Testis (tissue), 3 donors: ENCODE measurements around the gene COPA. TPM values are rescaled to one million over a fixed set of nuclear protein-coding genes. Genes with fewer than 3 reads are reported as not detected.

ENCODE experiments used
- DNase-seq: peaks from one replicate; pipeline ENCODE4 v3.0.0-alpha.2; 2019
- H3K27ac ChIP-seq, 2 donors: fragments of 200-600 bp; sonication (generic); one replicate each; pipeline ENCODE4 v1.5.1; 2019
- H3K27me3 ChIP-seq: fragments of 200-600 bp; sonication (generic); one replicate; pipeline ENCODE4 v1.5.1; 2019
- H3K36me3 ChIP-seq: fragments of 200-600 bp; sonication (generic); one replicate; pipeline ENCODE4 v1.5.1; 2017; ENCODE audit warnings: low read depth; ENCODE audit errors: missing control alignments
- H3K4me1 ChIP-seq: fragments of 200-600 bp; sonication (generic); one replicate; pipeline ENCODE4 v1.5.1; 2019
- H3K4me3 ChIP-seq, 2 donors: fragments of 200-600 bp; sonication (generic); one replicate each; pipeline ENCODE4 v1.5.1; 2017 to 2019
- H3K9me3 ChIP-seq: fragments of 200-600 bp; sonication (generic); one replicate; pipeline ENCODE4 v1.5.1; 2017
- POLR2A ChIP-seq: fragments of 450-650 bp; IDR thresholded peaks from one replicate; pipeline ENCODE4 v1.6.1; 2017; ENCODE audit warnings: antibody characterized with exemption, mild to moderate bottlenecking, moderate library complexity
- WGBS, 2 donors: methylation state at CpG; one replicate each; pipeline ENCODE4 v1.1.5; 2018; 5-methylcytosine and 5-hydroxymethylcytosine counted together
- intact Hi-C: fragments of 100-400 bp; cut with DNase I; formaldehyde crosslinking; loops from one replicate; pipeline ENCODE4 v1.15.1; 2023; ENCODE audit warnings: low total_unique reads
- polyA plus RNA-seq: library from polyadenylated mRNA; stranded (reverse); fragments of 350-450 nt; fragmentation: Illumina TruSeq; extraction: RNeasy Lipid Tissue Mini Kit (QIAGEN cat#74804); gene quantifications from one replicate; pipeline ENCODE4 v1.2.3, GENCODE V29; 2014; ENCODE audit warnings: low read depth, low replicate concordance; ENCODE audit not compliant: insufficient read depth
- total RNA-seq, 2 donors: library from RNA; depleted of rRNA; stranded (reverse); fragments of >200 nt; gene quantifications; one replicate each; pipeline ENCODE4 v1.2.3, GENCODE V29; 2016
- TF ChIP-seq, protein P1 (sequence below), 3 experiments: fragments of 450-650 bp in 2 of 3; fragments of 200-600 bp in 1 of 3; sonication (generic) in 1 of 3; IDR thresholded peaks; one replicate each; pipeline ENCODE4 v1.5.1; 2016 to 2019; ENCODE audit warnings: antibody characterized with exemption in 3 of 3, mild to moderate bottlenecking in 2 of 3, moderate library complexity in 1 of 3

Gene COPA
- total and polyA plus RNA-seq, 3 donors from 2014 or later = 88.9 to 123 (median 114) TPM

DNA sequence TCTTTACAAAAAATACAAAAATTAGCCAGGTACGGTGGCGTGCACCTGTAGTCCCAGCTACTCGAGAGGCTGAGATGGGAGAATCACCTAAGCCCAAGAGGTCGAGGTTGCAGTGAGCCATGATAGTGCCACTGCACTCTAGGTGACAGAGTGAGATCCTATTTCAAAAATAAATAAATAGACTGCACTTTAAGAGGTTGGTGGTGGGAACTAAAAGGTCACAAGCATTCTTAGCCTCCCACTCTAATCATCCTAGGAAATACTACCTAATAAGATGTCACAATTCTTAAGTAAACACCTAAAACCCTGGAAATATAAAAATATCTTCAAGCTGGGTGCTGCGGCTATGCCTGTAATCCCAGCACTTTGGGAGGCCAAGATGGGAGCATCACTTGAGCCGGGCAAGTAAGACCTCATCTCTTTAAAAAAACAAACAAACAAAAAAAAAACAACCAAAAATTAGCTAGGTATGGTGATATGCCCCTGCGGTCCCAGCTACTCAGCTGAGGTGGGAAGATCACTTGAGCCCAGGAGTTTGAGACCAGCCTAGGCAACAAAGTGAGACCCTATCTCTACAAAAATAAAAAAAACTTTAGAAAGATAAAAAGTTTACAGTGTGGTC, 84.8 kb downstream of the COPA start:
- WGBS, 2 donors = 89 to 95% methylated on average over 7 of the region's 7 CpGs

DNA sequence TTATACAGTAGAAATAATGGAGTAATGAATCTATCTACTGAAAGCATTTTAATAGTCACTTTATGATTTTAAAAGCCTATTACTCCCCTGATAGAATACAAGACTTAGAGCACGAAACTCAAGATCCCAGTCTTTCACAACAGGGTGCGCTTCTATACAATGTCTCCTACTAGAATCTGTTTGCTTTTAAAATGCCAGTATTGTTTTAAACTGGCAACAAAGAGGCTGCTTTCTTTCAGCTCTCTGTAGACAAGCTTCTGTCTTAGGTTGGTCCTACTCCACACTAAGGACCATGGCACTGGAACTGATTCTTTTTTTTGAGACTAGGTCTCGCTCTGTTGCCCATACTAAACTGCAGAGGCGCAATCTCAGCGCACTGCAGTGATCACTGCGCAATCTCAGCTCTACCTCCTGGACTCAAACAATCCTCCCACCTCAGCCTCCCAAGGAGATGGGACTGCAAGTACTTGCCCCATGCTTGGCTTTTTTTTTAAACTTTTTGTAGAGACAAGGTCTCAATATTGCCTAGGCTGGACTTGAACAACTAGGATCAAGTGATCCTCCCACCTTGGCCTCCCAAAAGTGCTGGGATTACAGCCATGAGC, 85.5 kb downstream of the COPA start:
- no peak overlapping the region for H3K27ac ChIP-seq
- 72 to 79% methylated on average over 6 of the region's 6 CpGs for WGBS, 2 donors
- TF ChIP-seq, protein P1, sequence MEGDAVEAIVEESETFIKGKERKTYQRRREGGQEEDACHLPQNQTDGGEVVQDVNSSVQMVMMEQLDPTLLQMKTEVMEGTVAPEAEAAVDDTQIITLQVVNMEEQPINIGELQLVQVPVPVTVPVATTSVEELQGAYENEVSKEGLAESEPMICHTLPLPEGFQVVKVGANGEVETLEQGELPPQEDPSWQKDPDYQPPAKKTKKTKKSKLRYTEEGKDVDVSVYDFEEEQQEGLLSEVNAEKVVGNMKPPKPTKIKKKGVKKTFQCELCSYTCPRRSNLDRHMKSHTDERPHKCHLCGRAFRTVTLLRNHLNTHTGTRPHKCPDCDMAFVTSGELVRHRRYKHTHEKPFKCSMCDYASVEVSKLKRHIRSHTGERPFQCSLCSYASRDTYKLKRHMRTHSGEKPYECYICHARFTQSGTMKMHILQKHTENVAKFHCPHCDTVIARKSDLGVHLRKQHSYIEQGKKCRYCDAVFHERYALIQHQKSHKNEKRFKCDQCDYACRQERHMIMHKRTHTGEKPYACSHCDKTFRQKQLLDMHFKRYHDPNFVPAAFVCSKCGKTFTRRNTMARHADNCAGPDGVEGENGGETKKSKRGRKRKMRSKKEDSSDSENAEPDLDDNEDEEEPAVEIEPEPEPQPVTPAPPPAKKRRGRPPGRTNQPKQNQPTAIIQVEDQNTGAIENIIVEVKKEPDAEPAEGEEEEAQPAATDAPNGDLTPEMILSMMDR (IDR thresholded peaks at IDR 0.05) = no peak
- no peak for TF ChIP-seq POLR2A

More for the DNA sequence above, 84.8 kb downstream of the COPA start:
- no peak overlapping the region for H3K27ac ChIP-seq
- no peaks in the 10 kb centered on the region for H3K27me3 ChIP-seq
- no peak for TF ChIP-seq POLR2A
- TF ChIP-seq, protein P1 (IDR thresholded peaks at IDR 0.05) = no peak
- DNase-seq = no peak
- peaks cover 42% of the 10 kb centered on the region for H3K4me1 ChIP-seq
- intact Hi-C loops = no loop called here
- no peaks in the 10 kb centered on the region for H3K36me3 ChIP-seq
- no peaks in the 10 kb centered on the region for H3K9me3 ChIP-seq
- H3K4me3 ChIP-seq = no peak overlapping the region

DNA sequence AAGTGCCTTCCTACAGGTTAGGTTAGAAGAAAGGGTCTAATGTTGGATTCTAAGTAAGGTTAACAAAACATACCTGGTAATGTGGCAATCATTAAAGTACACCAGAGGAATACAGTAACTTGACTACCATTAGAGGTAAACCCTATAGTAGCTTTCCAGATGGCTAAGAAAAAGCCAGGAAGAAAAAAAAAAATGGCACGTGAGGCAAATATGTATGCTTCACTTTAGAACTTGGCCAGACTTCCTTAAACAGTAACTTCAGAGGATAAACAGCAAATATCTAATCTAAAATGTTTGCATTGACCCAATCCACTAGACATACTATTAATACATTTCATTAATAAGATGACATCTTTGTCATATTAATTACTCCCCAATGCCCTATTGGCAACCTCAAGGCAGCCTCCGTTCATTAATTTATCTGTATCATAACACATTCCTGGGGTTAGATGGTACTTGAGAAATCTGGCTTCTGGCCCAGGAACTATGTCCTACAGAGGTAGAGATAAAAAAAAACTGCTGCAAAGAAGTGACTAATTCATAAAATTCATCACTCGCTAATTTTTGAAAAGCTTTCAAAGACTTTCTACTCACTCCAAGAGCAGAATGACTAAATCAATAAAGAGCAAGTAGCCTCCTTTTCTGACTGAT, 86.5 kb downstream of the COPA start:
- whole genome bisulfite sequencing, 2 donors = 51 to 57% methylated on average over 3 of the region's 3 CpGs
- intact Hi-C loops = no loop called here
- no peak for TF ChIP-seq POLR2A
- TF ChIP-seq, protein P1 (IDR thresholded peaks at IDR 0.05) = no peak
- Histone ChIP-seq H3K36me3 (no peaks in the 10 kb centered on the region), H3K9me3 (no peaks in the 10 kb centered on the region), H3K4me1 (peaks cover 47% of the 10 kb centered on the region), H3K27ac (no peak overlapping the region), H3K4me3 (no peak overlapping the region), H3K27me3 (no peaks in the 10 kb centered on the region)
- DNase-seq = no peak

More for the DNA sequence above, 85.5 kb downstream of the COPA start:
- Histone ChIP-seq H3K9me3 (no peaks in the 10 kb centered on the region), H3K36me3 (no peaks in the 10 kb centered on the region), H3K27me3 (no peaks in the 10 kb centered on the region), H3K4me3 (no peak overlapping the region), H3K4me1 (peaks cover 42% of the 10 kb centered on the region)
- no peak for DNase-seq
- intact Hi-C loops = no loop called here

DNA sequence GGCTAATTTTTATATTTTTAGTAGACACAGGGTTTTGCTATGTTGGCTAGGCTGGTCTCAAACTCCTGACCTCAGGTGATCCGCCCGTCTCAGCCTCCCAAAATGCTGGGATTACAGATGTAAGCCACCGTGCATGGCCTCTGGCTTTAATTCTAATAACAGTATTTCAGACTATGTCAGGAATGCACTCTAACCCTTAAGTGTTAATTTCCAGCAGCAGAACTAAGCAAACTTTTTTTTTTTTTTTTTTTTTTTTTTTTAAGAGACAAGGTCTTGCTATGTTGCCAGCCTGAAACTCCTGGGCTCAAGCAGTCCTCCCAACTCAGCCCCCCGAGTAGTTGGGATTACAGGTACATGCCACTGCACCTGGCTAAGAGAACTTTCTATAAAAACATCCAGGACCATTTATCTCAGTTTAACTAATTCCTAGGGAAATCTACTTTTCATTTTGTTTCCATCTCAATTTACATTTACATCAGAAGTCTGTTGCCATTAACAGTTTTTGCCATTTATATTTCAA, 87.2 kb downstream of the COPA start:
- H3K27me3 ChIP-seq = no peaks in the 10 kb centered on the region
- TF ChIP-seq, protein P1 (IDR thresholded peaks at IDR 0.05) = no peak
- TF ChIP-seq POLR2A = no peak
- intact Hi-C loops = no loop called here
- H3K9me3 ChIP-seq = no peaks in the 10 kb centered on the region
- no peak overlapping the region for H3K27ac ChIP-seq
- H3K4me3 ChIP-seq = no peak overlapping the region
- peaks cover 43% of the 10 kb centered on the region for H3K4me1 ChIP-seq
- DNase-seq = no peak
- no peaks in the 10 kb centered on the region for H3K36me3 ChIP-seq
- 83 to 92% methylated on average over 4 of the region's 4 CpGs for WGBS, 2 donors
